Endothelial cell of umbilical vein (primary cell): Measurements from ENCODE around the gene TMTC1. TPM values are rescaled to one million over a fixed set of nuclear protein-coding genes. Genes with fewer than 3 reads are reported as not detected.

Source experiments
- BruUV-seq: library from RNA; stranded (reverse); fragments of 400-500 nt; replicated peaks from 2 replicates; lab custom pipeline; 2021; lab: Mats Ljungman, UMichigan
- CTCF ChIA-PET: fragments of 300-600, 350-600 bp; sonication (Branson Sonifier 250); formaldehyde crosslinking; loops from one replicate; lab custom pipeline; 2021; ENCODE audit warnings: antibody characterized with exemption, inconsistent platforms; lab: Charles Lee
- POLR2A ChIA-PET: fragments of 300-600, 350-600 bp; sonication (Branson Sonifier 250); formaldehyde crosslinking; loops from one replicate; lab custom pipeline; 2021; ENCODE audit warnings: antibody characterized with exemption, inconsistent platforms; lab: Charles Lee
- DNase-seq: peaks from one replicate; pipeline ENCODE4 v3.0.0-alpha.2; 2011; ENCODE audit warnings: low read depth, low spot score
- FAIRE-seq: peaks from 2 replicates; lab custom pipeline; 2011; peaks lifted over from hg19 to GRCh38; lab: Jason Lieb, UNC
- H2AFZ ChIP-seq: 2 replicates; pipeline ENCODE4 v1.6.0; 2012; ENCODE audit warnings: low read depth, low read length, control low read depth, inconsistent platforms
- H3K27ac ChIP-seq: 2 replicates; pipeline ENCODE4 v1.5.1; 2011; ENCODE audit warnings: low read depth, mild to moderate bottlenecking, control low read depth, low read length, moderate library complexity; ENCODE audit not compliant: insufficient read depth
- H3K27me3 ChIP-seq, 2 experiments: 2 replicates each; pipeline versions ENCODE4 v1.6.0 to v1.6.1; 2011; ENCODE audit warnings: low read length in 2 of 2, mixed read lengths in 1 of 2; ENCODE audit not compliant: control insufficient read depth in 2 of 2, insufficient read depth in 2 of 2
- H3K36me3 ChIP-seq, 2 experiments: 2 replicates in 1 of 2; 3 replicates in 1 of 2; pipeline ENCODE4 v1.5.1; 2011; ENCODE audit warnings: low read length in 2 of 2, mild to moderate bottlenecking in 1 of 2, moderate library complexity in 1 of 2; ENCODE audit not compliant: control insufficient read depth in 2 of 2, insufficient read depth in 2 of 2; ENCODE audit errors: extremely low read depth in 1 of 2
- H3K4me1 ChIP-seq: 3 replicates; pipeline ENCODE4 v1.5.1; 2011; ENCODE audit warnings: mild to moderate bottlenecking, low read length; ENCODE audit not compliant: control insufficient read depth, insufficient read depth; ENCODE audit errors: extremely low read depth
- H3K4me2 ChIP-seq: 2 replicates; pipeline ENCODE4 v1.6.1; 2011; ENCODE audit warnings: low read length, control low read depth, mixed read lengths; ENCODE audit not compliant: insufficient read depth
- H3K4me3 ChIP-seq, 3 experiments: fragments of 200-600 bp in 1 of 3; sonication (generic), shearing (Covaris generic) in 1 of 3; replicated peaks in 1 of 3; 2 replicates each; pipeline ENCODE4 v1.5.1; 2011 to 2016; ENCODE audit warnings: control low read depth in 3 of 3, low read length in 3 of 3, mild to moderate bottlenecking in 2 of 3, inconsistent platforms in 1 of 3, low read depth in 1 of 3, moderate library complexity in 1 of 3; ENCODE audit not compliant: insufficient read depth in 1 of 3
- H3K79me2 ChIP-seq: 2 replicates; pipeline ENCODE4 v1.6.0; 2012; ENCODE audit warnings: low read length, inconsistent platforms; ENCODE audit not compliant: control insufficient read depth, insufficient read depth
- H3K9ac ChIP-seq: replicated peaks from 2 replicates; pipeline ENCODE3; 2011; ENCODE audit warnings: low read length, control low read depth; ENCODE audit not compliant: insufficient read depth; ENCODE audit errors: extremely low read depth
- H3K9me1 ChIP-seq: replicated peaks from 3 replicates; pipeline ENCODE4 v1.6.0; 2011; ENCODE audit warnings: mild to moderate bottlenecking, low read length; ENCODE audit not compliant: control insufficient read depth, insufficient read depth; ENCODE audit errors: extremely low read depth
- H3K9me3 ChIP-seq: replicated peaks from 2 replicates; pipeline ENCODE4 v1.5.1; 2012; ENCODE audit warnings: low read length, inconsistent platforms; ENCODE audit not compliant: control insufficient read depth, insufficient read depth
- H4K20me1 ChIP-seq: replicated peaks from 2 replicates; pipeline ENCODE3; 2011; ENCODE audit warnings: mild to moderate bottlenecking, low read length; ENCODE audit not compliant: control insufficient read depth, insufficient read depth; ENCODE audit errors: extremely low read depth
- EZH2 ChIP-seq: IDR thresholded peaks from 2 replicates; pipeline ENCODE4 v1.6.1; 2012; ENCODE audit warnings: borderline replicate concordance, low read depth, mild to moderate bottlenecking, moderate library complexity, low read length, inconsistent platforms; ENCODE audit not compliant: severe bottlenecking
- FOS ChIP-seq: IDR thresholded peaks from 2 replicates; pipeline ENCODE4 v1.6.1; 2011; ENCODE audit warnings: mild to moderate bottlenecking, low read length, moderate library complexity, borderline replicate concordance; ENCODE audit not compliant: insufficient read depth
- GATA2 ChIP-seq: IDR thresholded peaks from 2 replicates; pipeline ENCODE4 v1.7.0; 2011; ENCODE audit warnings: low read depth, mild to moderate bottlenecking, moderate library complexity, mixed read lengths, low read length; ENCODE audit not compliant: insufficient read length, insufficient read depth
- JUN ChIP-seq: IDR thresholded peaks from 2 replicates; pipeline ENCODE4 v1.6.1; 2011; ENCODE audit warnings: borderline replicate concordance, low read depth; ENCODE audit not compliant: insufficient read length, insufficient read depth
- MYC ChIP-seq: IDR thresholded peaks from one replicate; pipeline ENCODE4 v1.6.1; 2011; ENCODE audit warnings: mild to moderate bottlenecking, low read depth, low read length
- POLR2A ChIP-seq: IDR thresholded peaks from 2 replicates; pipeline ENCODE4 v1.6.1; 2012; ENCODE audit warnings: low read depth, mild to moderate bottlenecking, control low read depth, low read length
- POLR2AphosphoS5 ChIP-seq: IDR thresholded peaks from 2 replicates; pipeline ENCODE4 v1.6.1; 2012; ENCODE audit warnings: low read depth, mild to moderate bottlenecking, control low read depth, low read length, moderate library complexity; ENCODE audit not compliant: insufficient read depth
- dilution Hi-C: fragments of 300-500 bp; cut with MboI; formaldehyde crosslinking; loops from one replicate; pipeline ENCODE4 v1.15.0; 2019; ENCODE audit warnings: low sequenced_read_pairs; ENCODE audit not compliant: extremely low pct_ligation_motif_present
- intact Hi-C: fragments of 100-400 bp; cut with micrococcal nuclease; formaldehyde crosslinking; loops from one replicate; pipeline ENCODE4 v1.10.0; 2022
- polyA plus RNA-seq, 4 experiments: library from polyadenylated mRNA; depleted of rRNA in 3 of 4; stranded (reverse) in 3 of 4; unstranded in 1 of 4; fragments of >200 nt; gene quantifications; 2 replicates each; pipeline versions ENCODE4 v1.2.1 to v1.2.3, GENCODE V29; 2011 to 2012; ENCODE audit warnings: missing spikeins in 1 of 4
- total RNA-seq: library from RNA; stranded (reverse); gene quantifications from 2 replicates; pipeline ENCODE4 v1.2.3, GENCODE V29; 2021
- TF ChIP-seq, protein P1 (sequence below): IDR thresholded peaks from 2 replicates; pipeline ENCODE4 v1.6.1; 2011; ENCODE audit not compliant: insufficient read depth, insufficient read length
- TF ChIP-seq, protein P2 (sequence below), 2 donors: IDR thresholded peaks; 1 replicate in 1 of 2; 2 replicates in 1 of 2; pipeline ENCODE4 v1.5.1; 2011; ENCODE audit warnings: low read length in 2 of 2, mild to moderate bottlenecking in 2 of 2, moderate library complexity in 2 of 2, control low read depth in 1 of 2, inconsistent platforms in 1 of 2, low read depth in 1 of 2; ENCODE audit not compliant: insufficient read depth in 1 of 2; ENCODE audit errors: extremely low read depth in 1 of 2

Gene TMTC1
- total and polyA plus RNA-seq, 2 donors (not counting 3 experiments of a cell fraction or from before 2014, with no cell fraction given) = 5.4 to 5.9 TPM

DNA sequence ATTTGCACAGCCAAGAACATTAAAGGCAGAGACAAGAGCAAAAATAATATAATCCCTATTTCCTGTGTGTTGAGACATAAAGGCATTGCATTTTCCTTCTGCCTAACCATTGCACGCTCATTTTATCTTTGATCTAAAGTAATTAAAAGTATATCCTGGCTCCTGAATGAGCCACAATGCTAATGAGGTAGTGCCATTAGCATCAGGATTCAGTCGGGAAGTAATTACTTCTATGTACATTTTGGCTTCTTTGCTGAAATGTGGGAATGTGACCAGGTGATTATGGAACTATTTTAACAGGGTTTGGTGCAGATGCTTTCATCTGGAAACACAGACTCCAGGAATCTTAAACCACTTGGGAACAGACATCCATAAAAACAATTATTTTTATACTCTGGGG lies 77.4 kb downstream of the TMTC1 start:
- ChIA-PET CTCF (interaction anchor here (1.3 kb wide), 1 partner anchor 13 kb away, joined by 3 read pairs; no protein-coding TSS in a partner anchor), POLR2A (interaction anchor here (0.5 kb wide), 1 partner anchor 1603 kb away, joined by 3 read pairs; no protein-coding TSS in a partner anchor)
- TF ChIP-seq POLR2AphosphoS5 = no peak
- no peak for TF ChIP-seq JUN
- TF ChIP-seq POLR2A = no peak
- no peak for TF ChIP-seq GATA2
- no peak for TF ChIP-seq FOS
- TF ChIP-seq, protein P1, sequence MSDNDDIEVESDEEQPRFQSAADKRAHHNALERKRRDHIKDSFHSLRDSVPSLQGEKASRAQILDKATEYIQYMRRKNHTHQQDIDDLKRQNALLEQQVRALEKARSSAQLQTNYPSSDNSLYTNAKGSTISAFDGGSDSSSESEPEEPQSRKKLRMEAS = no peak
- TF ChIP-seq MYC = no peak
- TF ChIP-seq, protein P2, sequence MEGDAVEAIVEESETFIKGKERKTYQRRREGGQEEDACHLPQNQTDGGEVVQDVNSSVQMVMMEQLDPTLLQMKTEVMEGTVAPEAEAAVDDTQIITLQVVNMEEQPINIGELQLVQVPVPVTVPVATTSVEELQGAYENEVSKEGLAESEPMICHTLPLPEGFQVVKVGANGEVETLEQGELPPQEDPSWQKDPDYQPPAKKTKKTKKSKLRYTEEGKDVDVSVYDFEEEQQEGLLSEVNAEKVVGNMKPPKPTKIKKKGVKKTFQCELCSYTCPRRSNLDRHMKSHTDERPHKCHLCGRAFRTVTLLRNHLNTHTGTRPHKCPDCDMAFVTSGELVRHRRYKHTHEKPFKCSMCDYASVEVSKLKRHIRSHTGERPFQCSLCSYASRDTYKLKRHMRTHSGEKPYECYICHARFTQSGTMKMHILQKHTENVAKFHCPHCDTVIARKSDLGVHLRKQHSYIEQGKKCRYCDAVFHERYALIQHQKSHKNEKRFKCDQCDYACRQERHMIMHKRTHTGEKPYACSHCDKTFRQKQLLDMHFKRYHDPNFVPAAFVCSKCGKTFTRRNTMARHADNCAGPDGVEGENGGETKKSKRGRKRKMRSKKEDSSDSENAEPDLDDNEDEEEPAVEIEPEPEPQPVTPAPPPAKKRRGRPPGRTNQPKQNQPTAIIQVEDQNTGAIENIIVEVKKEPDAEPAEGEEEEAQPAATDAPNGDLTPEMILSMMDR (IDR thresholded peaks at IDR 0.05; ENCODE audit: extremely low read depth in 1 of 2, insufficient read depth in 1 of 2, low read depth in 1 of 2, low read length in 2 of 2) = no peak
- TF ChIP-seq EZH2 = no peak
- no peak overlapping the region for H2AFZ ChIP-seq
- no peaks in the 10 kb centered on the region for H3K9me1 ChIP-seq
- H3K27ac ChIP-seq = no peak overlapping the region
- no peaks in the 10 kb centered on the region for H3K9me3 ChIP-seq
- no peaks in the 10 kb centered on the region for H3K36me3 ChIP-seq
- DNase-seq = no peak
- no peaks in the 10 kb centered on the region for H3K79me2 ChIP-seq
- no peak overlapping the region for H3K4me3 ChIP-seq
- H3K4me2 ChIP-seq = no peak overlapping the region
- no peaks in the 10 kb centered on the region for H4K20me1 ChIP-seq
- no peak overlapping the region for H3K9ac ChIP-seq
- no peaks in the 10 kb centered on the region for H3K27me3 ChIP-seq
- dilution Hi-C loops (no loop called here), intact Hi-C loops (no loop called here)
- no TSS peak for BruUV-seq
- no peak for FAIRE-seq
- no peaks in the 10 kb centered on the region for H3K4me1 ChIP-seq
